ENCODE data around the gene OSTN. TPM values are rescaled to one million over a fixed set of nuclear protein-coding genes. Genes with fewer than 3 reads are reported as not detected.

The OSTN gene
- total RNA-seq, 1 donor from 2014 or later = not detected

DNA sequence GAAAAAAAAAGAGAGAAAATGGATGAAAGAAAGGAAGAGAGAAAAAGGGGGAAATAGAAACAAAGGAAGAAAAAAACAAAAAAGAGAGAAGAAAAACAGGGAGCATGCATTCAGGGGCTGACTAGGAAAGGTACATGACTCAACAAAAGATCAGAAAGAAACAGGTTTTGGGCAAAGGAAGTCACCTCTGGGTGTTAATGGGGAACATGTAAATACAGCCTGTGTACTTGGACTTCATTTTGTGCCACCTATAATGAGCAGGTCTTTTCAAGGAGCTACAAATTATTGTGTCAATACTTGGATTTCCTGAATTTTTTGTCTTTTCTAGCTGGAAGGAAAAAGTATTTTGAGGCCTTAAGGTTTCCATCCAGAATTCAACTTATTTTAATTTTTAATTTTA is 76.7 kb downstream of the OSTN start:
- H3K36me3 ChIP-seq = no peaks in the 10 kb centered on the region
- H3K4me3 ChIP-seq = no peak overlapping the region
- H3K9me3 ChIP-seq = no peaks in the 10 kb centered on the region
- intact Hi-C loops (cut with DNase I) = no loop called here
- no peak overlapping the region for H3K27ac ChIP-seq
- DNase-seq = no peak
- H3K4me1 ChIP-seq = no peaks in the 10 kb centered on the region
- ATAC-seq = no peak
- no peaks in the 10 kb centered on the region for H3K27me3 ChIP-seq
- TF ChIP-seq, protein P1, sequence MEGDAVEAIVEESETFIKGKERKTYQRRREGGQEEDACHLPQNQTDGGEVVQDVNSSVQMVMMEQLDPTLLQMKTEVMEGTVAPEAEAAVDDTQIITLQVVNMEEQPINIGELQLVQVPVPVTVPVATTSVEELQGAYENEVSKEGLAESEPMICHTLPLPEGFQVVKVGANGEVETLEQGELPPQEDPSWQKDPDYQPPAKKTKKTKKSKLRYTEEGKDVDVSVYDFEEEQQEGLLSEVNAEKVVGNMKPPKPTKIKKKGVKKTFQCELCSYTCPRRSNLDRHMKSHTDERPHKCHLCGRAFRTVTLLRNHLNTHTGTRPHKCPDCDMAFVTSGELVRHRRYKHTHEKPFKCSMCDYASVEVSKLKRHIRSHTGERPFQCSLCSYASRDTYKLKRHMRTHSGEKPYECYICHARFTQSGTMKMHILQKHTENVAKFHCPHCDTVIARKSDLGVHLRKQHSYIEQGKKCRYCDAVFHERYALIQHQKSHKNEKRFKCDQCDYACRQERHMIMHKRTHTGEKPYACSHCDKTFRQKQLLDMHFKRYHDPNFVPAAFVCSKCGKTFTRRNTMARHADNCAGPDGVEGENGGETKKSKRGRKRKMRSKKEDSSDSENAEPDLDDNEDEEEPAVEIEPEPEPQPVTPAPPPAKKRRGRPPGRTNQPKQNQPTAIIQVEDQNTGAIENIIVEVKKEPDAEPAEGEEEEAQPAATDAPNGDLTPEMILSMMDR (IDR thresholded peaks at IDR 0.05) = no peak

GRCh38 chr3:191280111-191280510 is 81.1 kb downstream of the OSTN start:
- H3K4me3 ChIP-seq = no peak overlapping the region
- no peak overlapping the region for H3K27ac ChIP-seq
- intact Hi-C loops (cut with DNase I) = no loop called here
- no peaks in the 10 kb centered on the region for H3K9me3 ChIP-seq
- no peaks in the 10 kb centered on the region for H3K4me1 ChIP-seq
- H3K36me3 ChIP-seq = no peaks in the 10 kb centered on the region
- no peaks in the 10 kb centered on the region for H3K27me3 ChIP-seq
- TF ChIP-seq, protein P1 (IDR thresholded peaks at IDR 0.05) = no peak
- DNase-seq = no peak
- ATAC-seq = no peak

DNA sequence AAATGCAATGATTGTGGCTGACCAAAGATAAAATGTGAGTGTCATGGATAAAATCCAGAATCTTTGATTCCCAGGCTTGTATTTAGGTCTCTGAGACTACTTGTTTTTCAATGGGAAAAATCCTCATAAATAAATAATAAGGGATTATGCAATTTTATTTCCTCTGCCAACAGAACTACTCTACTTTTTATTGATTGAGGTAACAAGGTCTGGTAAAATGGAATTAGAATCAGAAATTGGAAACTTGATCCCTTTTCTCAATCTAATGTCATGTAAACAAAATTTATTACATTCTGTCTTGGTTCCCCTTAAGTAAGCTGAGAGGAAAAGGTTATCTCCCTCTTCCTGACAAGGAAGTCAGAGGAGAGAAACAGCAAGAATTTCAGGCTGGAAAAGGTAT is 81.8 kb downstream of the OSTN start:
- TF ChIP-seq, protein P1 (IDR thresholded peaks at IDR 0.05) = no peak

GRCh38 chr3:191282251-191283185 is 83.5 kb downstream of the OSTN start:
- ATAC-seq (no peak), DNase-seq (no peak)
- intact Hi-C loops (cut with DNase I) = no loop called here
- TF ChIP-seq, protein P1 (IDR thresholded peaks at IDR 0.05) = no peak
- H3K4me3 ChIP-seq = no peak overlapping the region
- H3K4me1 ChIP-seq = no peaks in the 10 kb centered on the region
- H3K27ac ChIP-seq = no peak overlapping the region
- H3K9me3 ChIP-seq = no peaks in the 10 kb centered on the region
- H3K27me3 ChIP-seq = no peaks in the 10 kb centered on the region
- no peaks in the 10 kb centered on the region for H3K36me3 ChIP-seq

More for the DNA sequence above, 81.8 kb downstream of the OSTN start:
- Histone ChIP-seq H3K27ac (no peak overlapping the region), H3K4me1 (no peaks in the 10 kb centered on the region), H3K36me3 (no peaks in the 10 kb centered on the region), H3K27me3 (no peaks in the 10 kb centered on the region), H3K9me3 (no peaks in the 10 kb centered on the region), H3K4me3 (no peak overlapping the region)
- ATAC-seq (no peak), DNase-seq (no peak)
- intact Hi-C loops (cut with DNase I) = no loop called here

GRCh38 chr3:191283400-191283799 is 84.4 kb downstream of the OSTN start:
- TF ChIP-seq, protein P1 (IDR thresholded peaks at IDR 0.05) = no peak
- Histone ChIP-seq H3K27me3 (no peaks in the 10 kb centered on the region), H3K9me3 (no peaks in the 10 kb centered on the region), H3K4me3 (no peak overlapping the region), H3K27ac (no peak overlapping the region), H3K4me1 (no peaks in the 10 kb centered on the region), H3K36me3 (no peaks in the 10 kb centered on the region)
- no peak for ATAC-seq
- intact Hi-C loops (cut with DNase I) = no loop called here
- no peak for DNase-seq

Measured in upper lobe of right lung (tissue), 1 donor.